ENCODE results near the gene SACM1L.
"Not testable (repeated sequence)": the region's sequence is repeated elsewhere in the genome, so short reads cannot be mapped to it uniquely, and the experiment has no call there.

SACM1L gene

DNA sequence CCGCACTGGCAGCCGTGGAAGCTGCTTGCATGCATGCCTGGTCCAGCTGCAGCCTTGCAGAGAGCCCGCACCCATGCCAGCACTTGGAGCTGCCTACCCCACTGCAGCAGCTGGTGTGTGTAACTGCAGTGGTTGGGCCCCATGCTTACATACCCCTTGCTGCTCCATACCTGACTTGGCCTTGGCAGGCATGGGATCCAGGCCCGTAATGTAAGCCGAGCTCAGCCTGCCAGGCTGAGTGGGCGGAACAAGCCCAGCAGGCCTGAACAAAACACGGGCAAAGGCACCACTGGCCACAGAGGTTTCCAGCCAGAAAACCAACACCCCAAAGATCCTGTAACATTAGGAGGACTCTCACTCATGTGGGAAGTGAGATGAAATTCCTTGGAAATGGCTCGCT is 58.9 kb downstream of the SACM1L start:
- TF ChIP-seq CTCF (IDR thresholded peaks at IDR 0.05; ENCODE audit: insufficient read depth, low read depth, low read length, missing control alignments) = no peak
- H3K4me3 ChIP-seq (ENCODE audit: low read length) = no peak overlapping the region
- peak; percentile 73 for DNase-seq (ENCODE audit: low read depth)

- H3K4me3 ChIP-seq (ENCODE audit: low read length); DNase-seq (ENCODE audit: low read depth): not testable (repeated sequence)
Measured at GRCh38 chr3:45749036-45749600, 59.9 kb downstream of the SACM1L start.

GRCh38 chr3:45749880-45750279 is 60.7 kb downstream of the SACM1L start:
- no peak for TF ChIP-seq CTCF (IDR thresholded peaks at IDR 0.05; ENCODE audit: insufficient read depth, low read depth, low read length, missing control alignments)
- H3K4me3 ChIP-seq (ENCODE audit: low read length) = no peak overlapping the region
- no peak for DNase-seq (ENCODE audit: low read depth)

DNA sequence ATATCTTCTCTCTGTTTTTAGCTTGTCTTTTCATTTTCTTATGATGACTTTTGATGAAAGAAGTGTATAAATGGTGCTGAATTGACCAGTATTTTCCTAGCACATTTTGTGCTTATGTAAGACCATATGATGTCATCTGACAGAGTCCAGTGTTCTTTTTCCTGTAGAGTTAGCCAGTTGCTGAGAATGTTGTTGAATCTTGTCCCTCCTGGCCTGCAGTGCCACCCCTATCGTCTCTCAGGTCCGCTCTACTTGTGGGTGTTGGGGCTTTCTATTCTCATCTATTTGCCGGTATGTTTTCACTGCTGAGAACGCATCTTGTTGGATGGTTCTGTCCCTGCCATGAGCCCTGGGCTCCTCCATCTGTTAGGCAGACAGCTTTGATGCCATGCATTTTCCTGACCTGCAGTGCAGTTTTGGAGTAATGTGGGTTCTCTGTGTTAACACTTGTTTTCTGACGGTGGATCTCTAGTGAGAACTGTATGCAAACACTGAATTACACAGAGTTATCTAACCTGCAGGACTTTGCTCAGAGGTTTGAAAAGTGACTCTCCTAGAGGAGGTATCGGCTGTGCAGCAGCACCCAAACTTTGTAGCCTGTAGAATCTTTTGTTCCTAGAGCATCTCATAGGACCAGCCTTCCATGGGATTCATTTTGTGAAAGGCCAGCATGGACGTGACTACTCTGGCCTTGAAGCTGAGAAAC is 62.5 kb downstream of the SACM1L start:
- H3K4me3 ChIP-seq (ENCODE audit: low read length) = no peak overlapping the region
- no peak for DNase-seq (ENCODE audit: low read depth)
- no peak for TF ChIP-seq CTCF (IDR thresholded peaks at IDR 0.05; ENCODE audit: insufficient read depth, low read depth, low read length, missing control alignments)

DNA sequence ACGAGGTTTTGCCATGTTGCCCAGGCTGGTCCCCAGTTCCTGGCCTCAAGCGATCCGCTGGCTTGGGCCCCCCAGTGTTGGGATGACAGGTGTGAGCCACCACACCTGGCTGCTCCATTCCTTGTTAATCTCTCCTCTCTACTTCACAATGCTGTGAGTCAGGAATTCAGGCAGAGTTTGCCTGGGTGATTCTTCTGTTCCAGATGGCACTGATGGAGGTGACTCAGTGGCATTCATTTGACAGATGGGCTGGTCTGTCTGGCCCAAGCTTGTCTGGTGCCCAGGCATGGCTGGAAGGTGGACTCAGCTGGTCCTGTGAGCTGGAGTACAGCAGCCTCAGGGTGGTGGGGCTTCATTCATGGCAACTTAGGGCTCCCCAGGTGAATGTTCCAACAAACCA is 63.9 kb downstream of the SACM1L start:
- H3K4me3 ChIP-seq (ENCODE audit: low read length) = no peak overlapping the region
- peak; percentile 65 for DNase-seq (ENCODE audit: low read depth)
- TF ChIP-seq CTCF (IDR thresholded peaks at IDR 0.05; ENCODE audit: insufficient read depth, low read depth, low read length, missing control alignments) = no peak

DNA sequence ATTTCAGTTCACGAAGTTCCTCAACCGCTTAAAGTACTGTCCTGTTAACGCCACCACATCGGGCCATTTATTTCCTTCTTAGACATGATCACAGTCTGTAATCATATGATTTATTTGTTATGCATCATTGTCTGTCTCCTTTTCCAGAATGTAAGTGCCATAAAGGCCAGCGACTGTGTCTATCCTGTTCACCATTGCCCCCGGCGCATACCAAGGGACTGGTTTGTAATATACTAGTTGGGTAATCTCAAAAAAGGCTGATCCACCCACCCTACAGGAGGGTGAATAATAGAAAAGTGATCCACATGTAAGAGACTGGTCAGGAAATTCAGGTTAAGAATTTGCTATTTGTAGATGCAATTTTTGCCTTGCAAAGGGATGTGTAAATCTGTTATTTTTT is 65.3 kb downstream of the SACM1L start:
- no peak for TF ChIP-seq CTCF (IDR thresholded peaks at IDR 0.05; ENCODE audit: insufficient read depth, low read depth, low read length, missing control alignments)
- no peak for DNase-seq (ENCODE audit: low read depth)

GRCh38 chr3:45756055-45756454 is 66.9 kb downstream of the SACM1L start:
- no peak for TF ChIP-seq CTCF (IDR thresholded peaks at IDR 0.05; ENCODE audit: insufficient read depth, low read depth, low read length, missing control alignments)

More for the DNA sequence above, 65.3 kb downstream of the SACM1L start:
- no peak overlapping the region for H3K4me3 ChIP-seq (ENCODE audit: low read length)

GRCh38 chr3:45757141-45757540 is 67.9 kb downstream of the SACM1L start:
- not testable (repeated sequence) for H3K4me3 ChIP-seq (ENCODE audit: low read length); DNase-seq (ENCODE audit: low read depth)

More at GRCh38 chr3:45756055-45756454, 66.9 kb downstream of the SACM1L start:
- no peak overlapping the region for H3K4me3 ChIP-seq (ENCODE audit: low read length)
- DNase-seq (ENCODE audit: low read depth) = no peak
